ENCODE data around the gene ERVK3-1. TPM values are rescaled to one million over a fixed set of nuclear protein-coding genes. Genes with fewer than 3 reads are reported as not detected.
A peak's percentile ranks its signal among the peaks of the same experiment; 100 is the strongest.

The ERVK3-1 gene
- polyA plus RNA-seq, 3 donors, result 34.6 to 61.5 (median 38.8) TPM

GRCh38 chr19:58336820-58337219 is 31.6 kb downstream of the ERVK3-1 start:
- no peaks in the 10 kb centered on the region for H4K20me1 ChIP-seq (ENCODE audit: insufficient read depth, low read length)
- no peaks in the 10 kb centered on the region for H3K79me2 ChIP-seq (ENCODE audit: insufficient read depth, low read length)
- H3K4me3 Mint-ChIP-seq, result no peak overlapping the region
- H3K27me3 ChIP-seq (ENCODE audit: control insufficient read depth in 2 of 2, insufficient read depth in 2 of 2, low read length in 2 of 2), result no peaks in the 10 kb centered on the region
- peak overlapping the region in 1 of 7 donors; percentile 59 for H3K27ac Mint-ChIP-seq
- peaks cover 27 to 51% of the 10 kb centered on the region in 2 donors for H3K36me3 ChIP-seq (replicated peaks in 1 of 2; ENCODE audit: control insufficient read depth in 1 of 2, insufficient read depth in 2 of 2, low read length in 2 of 2)
- no peak for DNase-seq
- H3K4me3 ChIP-seq (replicated peaks in 1 of 3; ENCODE audit: low read depth in 2 of 3, low read length in 3 of 3), result no peak overlapping the region
- no peaks in the 10 kb centered on the region for H3K4me1 ChIP-seq (ENCODE audit: control insufficient read depth in 1 of 2, insufficient read depth in 2 of 2, low read length in 2 of 2)
- peaks cover 45 to 50% of the 10 kb centered on the region in 2 donors for H3K36me3 Mint-ChIP-seq
- no peak for TF ChIP-seq CTCF (IDR thresholded peaks at IDR 0.05)
- H3K9ac ChIP-seq (ENCODE audit: insufficient read depth, low read length, poor library complexity, severe bottlenecking), result no peak overlapping the region
- peaks cover 2 to 3% (median 2%) of the 10 kb centered on the region in 3 donors for H3K27me3 Mint-ChIP-seq (ENCODE audit: low read depth in 3 of 3)
- no peaks in the 10 kb centered on the region for H3K4me1 Mint-ChIP-seq
- H3K4me2 ChIP-seq (replicated peaks; ENCODE audit: extremely low read depth, low read length, poor library complexity, severe bottlenecking), result no peak overlapping the region
- no peak overlapping the region for H3K27ac ChIP-seq (ENCODE audit: low read depth in 1 of 2, low read length in 2 of 2)
- H3K9me3 Mint-ChIP-seq, result peaks cover 0 to 13% (median 7%) of the 10 kb centered on the region in 7 donors
- H2AFZ ChIP-seq (ENCODE audit: insufficient read depth, low read depth, low read length, poor library complexity, severe bottlenecking), result no peak overlapping the region
- H3K9me3 ChIP-seq (replicated peaks in 1 of 2; ENCODE audit: control insufficient read depth in 1 of 2, insufficient read depth in 1 of 2, low read length in 2 of 2), result peaks cover 4 to 13% of the 10 kb centered on the region in 2 donors
- WGBS (ENCODE audit: insufficient coverage), result 100% methylated on average over 2 of the region's 4 CpGs
- intact Hi-C loops (cut with micrococcal nuclease), result no loop called here

- peaks cover 27 to 51% of the 10 kb centered on the region in 2 donors for H3K36me3 ChIP-seq (replicated peaks in 1 of 2; ENCODE audit: control insufficient read depth in 1 of 2, insufficient read depth in 2 of 2, low read length in 2 of 2)
- TF ChIP-seq CTCF (IDR thresholded peaks at IDR 0.05), result no peak
- H3K79me2 ChIP-seq (ENCODE audit: insufficient read depth, low read length), result no peaks in the 10 kb centered on the region
- no peak overlapping the region for H3K4me3 Mint-ChIP-seq
- no peak overlapping the region for H3K4me3 ChIP-seq (replicated peaks in 1 of 3; ENCODE audit: low read depth in 2 of 3, low read length in 3 of 3)
- no peak overlapping the region for H3K9ac ChIP-seq (ENCODE audit: insufficient read depth, low read length, poor library complexity, severe bottlenecking)
- H3K4me1 Mint-ChIP-seq, result no peaks in the 10 kb centered on the region
- peaks cover 4 to 13% of the 10 kb centered on the region in 2 donors for H3K9me3 ChIP-seq (replicated peaks in 1 of 2; ENCODE audit: control insufficient read depth in 1 of 2, insufficient read depth in 1 of 2, low read length in 2 of 2)
- H3K27ac ChIP-seq (ENCODE audit: low read depth in 1 of 2, low read length in 2 of 2), result no peak overlapping the region
- DNase-seq, result no peak
- peak overlapping the region in 1 of 7 donors; percentile 30 for H3K27ac Mint-ChIP-seq
- H3K9me3 Mint-ChIP-seq, result peaks cover 0 to 14% (median 7%) of the 10 kb centered on the region in 7 donors
- no peak overlapping the region for H3K4me2 ChIP-seq (replicated peaks; ENCODE audit: extremely low read depth, low read length, poor library complexity, severe bottlenecking)
- H4K20me1 ChIP-seq (ENCODE audit: insufficient read depth, low read length), result no peaks in the 10 kb centered on the region
- intact Hi-C loops (cut with micrococcal nuclease), result no loop called here
- WGBS (ENCODE audit: insufficient coverage), result 97% methylated on average over 10 of the region's 11 CpGs
- no peaks in the 10 kb centered on the region for H3K4me1 ChIP-seq (ENCODE audit: control insufficient read depth in 1 of 2, insufficient read depth in 2 of 2, low read length in 2 of 2)
- H3K27me3 ChIP-seq (ENCODE audit: control insufficient read depth in 2 of 2, insufficient read depth in 2 of 2, low read length in 2 of 2), result no peaks in the 10 kb centered on the region
- H3K27me3 Mint-ChIP-seq (ENCODE audit: low read depth in 3 of 3), result peaks cover 2 to 3% (median 2%) of the 10 kb centered on the region in 3 donors
- H2AFZ ChIP-seq (ENCODE audit: insufficient read depth, low read depth, low read length, poor library complexity, severe bottlenecking), result no peak overlapping the region
- H3K36me3 Mint-ChIP-seq, result peaks cover 45 to 58% of the 10 kb centered on the region in 2 donors
Measured at GRCh38 chr19:58338336-58338735, 33.2 kb downstream of the ERVK3-1 start.

All from CD14-positive monocyte (primary cell).